IMR-90 (cell line): Measurements from ENCODE around the gene XRCC3.

ENCODE experiments used
- CTCF ChIP-seq: conservative IDR thresholded peaks from 2 replicates; pipeline ENCODE4 v1.5.1; 2012; ENCODE audit warnings: mild to moderate bottlenecking, low read depth, low read length, improper control_type of control experiment
- POLR2A ChIP-seq: IDR thresholded peaks from 2 replicates; pipeline ENCODE4 v1.6.1; 2012; ENCODE audit warnings: mild to moderate bottlenecking, low read depth, low read length

- TF ChIP-seq CTCF (no peak), POLR2A (no peak)
These were observed 18.0 kb downstream of the XRCC3 start for GRCh38 chr14:103697206-103697602.
